Measurements from ENCODE around the gene MYO10.

The MYO10 gene

GRCh38 chr5:16803831-16804230, 132.3 kb downstream of the MYO10 start:
- no peaks in the 10 kb centered on the region for H3K36me3 ChIP-seq (ENCODE audit: insufficient read depth, low read length)
- H2AFZ ChIP-seq (ENCODE audit: low read depth, low read length), result no peak overlapping the region
- H3K9me3 ChIP-seq (ENCODE audit: low read length), result no peaks in the 10 kb centered on the region
- H3K4me1 ChIP-seq (ENCODE audit: insufficient read depth, low read length), result no peaks in the 10 kb centered on the region
- no peaks in the 10 kb centered on the region for H3K27me3 ChIP-seq (ENCODE audit: insufficient read depth, low read length)
- H3K4me3 ChIP-seq (ENCODE audit: low read length), result no peak overlapping the region

GRCh38 chr5:16800477-16800876, 135.6 kb downstream of the MYO10 start:
- H3K4me3 ChIP-seq (ENCODE audit: low read length), result no peak overlapping the region
- no peaks in the 10 kb centered on the region for H3K27me3 ChIP-seq (ENCODE audit: insufficient read depth, low read length)
- H3K9me3 ChIP-seq (ENCODE audit: low read length), result peaks cover 2% of the 10 kb centered on the region
- H3K4me1 ChIP-seq (ENCODE audit: insufficient read depth, low read length), result no peaks in the 10 kb centered on the region
- no peak overlapping the region for H2AFZ ChIP-seq (ENCODE audit: low read depth, low read length)
- no peaks in the 10 kb centered on the region for H3K36me3 ChIP-seq (ENCODE audit: insufficient read depth, low read length)

DNA sequence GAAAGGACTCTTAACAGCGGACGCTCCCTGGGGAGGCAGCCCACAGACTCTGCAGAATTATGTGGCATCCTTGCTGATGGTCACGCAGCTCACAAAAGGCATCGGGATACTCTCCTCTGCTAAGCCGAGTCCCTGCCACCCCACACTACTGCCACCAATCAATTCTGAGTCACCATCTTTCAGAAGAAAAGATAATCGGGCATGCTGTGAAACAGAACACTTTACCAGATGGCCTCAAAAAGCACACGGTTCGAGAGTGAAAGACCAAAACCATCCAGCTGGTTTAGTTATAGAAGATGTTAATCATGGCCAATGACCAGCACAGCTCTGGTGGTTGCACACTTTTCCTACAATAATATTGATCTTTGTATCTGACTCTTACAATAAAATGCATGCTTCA, 136.3 kb downstream of the MYO10 start:
- no peak overlapping the region for H2AFZ ChIP-seq (ENCODE audit: low read depth, low read length)
- H3K9me3 ChIP-seq (ENCODE audit: low read length), result peaks cover 2% of the 10 kb centered on the region
- no peaks in the 10 kb centered on the region for H3K4me1 ChIP-seq (ENCODE audit: insufficient read depth, low read length)
- no peaks in the 10 kb centered on the region for H3K36me3 ChIP-seq (ENCODE audit: insufficient read depth, low read length)
- no peaks in the 10 kb centered on the region for H3K27me3 ChIP-seq (ENCODE audit: insufficient read depth, low read length)
- no peak overlapping the region for H3K4me3 ChIP-seq (ENCODE audit: low read length)

- H3K9me3 ChIP-seq (ENCODE audit: low read length), result peaks cover 2% of the 10 kb centered on the region
- H3K27me3 ChIP-seq (ENCODE audit: insufficient read depth, low read length), result no peaks in the 10 kb centered on the region
- H3K4me1 ChIP-seq (ENCODE audit: insufficient read depth, low read length), result no peaks in the 10 kb centered on the region
- H2AFZ ChIP-seq (ENCODE audit: low read depth, low read length), result no peak overlapping the region
- no peak overlapping the region for H3K4me3 ChIP-seq (ENCODE audit: low read length)
- no peaks in the 10 kb centered on the region for H3K36me3 ChIP-seq (ENCODE audit: insufficient read depth, low read length)
Measured at GRCh38 chr5:16797951-16798350, 138.1 kb downstream of the MYO10 start.

DNA sequence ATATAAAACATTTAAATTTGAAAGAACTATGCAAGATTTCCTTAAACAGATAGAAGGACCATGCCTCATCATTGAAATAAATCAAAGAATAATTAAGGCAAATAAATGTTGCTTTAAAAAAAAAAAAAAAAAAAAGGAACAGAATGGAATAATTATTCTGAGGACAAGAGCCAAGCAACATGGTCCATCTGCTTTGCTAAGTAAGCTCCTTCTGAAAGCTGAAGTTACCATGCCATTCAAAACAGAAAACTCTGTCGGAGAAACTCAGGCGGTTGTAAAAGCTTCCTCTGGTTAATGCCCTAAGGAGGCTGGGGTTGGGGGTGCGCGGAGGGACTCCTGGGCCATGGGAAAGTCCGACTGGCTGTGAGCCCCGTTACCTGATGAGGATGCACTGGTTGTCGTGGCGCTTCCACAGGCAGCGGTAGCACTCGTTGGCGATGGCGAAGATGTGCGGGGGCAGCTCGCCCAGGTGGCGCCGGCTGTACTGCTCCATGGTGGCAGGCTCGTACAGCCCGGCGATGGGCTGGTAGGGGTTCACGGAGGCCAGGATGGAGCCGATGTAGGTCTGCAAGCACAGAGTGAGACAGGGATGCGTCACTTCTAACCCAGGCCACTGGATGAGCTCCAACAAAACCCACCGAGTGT, 141.7 kb downstream of the MYO10 start:
- H3K9me3 ChIP-seq (ENCODE audit: low read length), result peaks cover 2% of the 10 kb centered on the region

DNA sequence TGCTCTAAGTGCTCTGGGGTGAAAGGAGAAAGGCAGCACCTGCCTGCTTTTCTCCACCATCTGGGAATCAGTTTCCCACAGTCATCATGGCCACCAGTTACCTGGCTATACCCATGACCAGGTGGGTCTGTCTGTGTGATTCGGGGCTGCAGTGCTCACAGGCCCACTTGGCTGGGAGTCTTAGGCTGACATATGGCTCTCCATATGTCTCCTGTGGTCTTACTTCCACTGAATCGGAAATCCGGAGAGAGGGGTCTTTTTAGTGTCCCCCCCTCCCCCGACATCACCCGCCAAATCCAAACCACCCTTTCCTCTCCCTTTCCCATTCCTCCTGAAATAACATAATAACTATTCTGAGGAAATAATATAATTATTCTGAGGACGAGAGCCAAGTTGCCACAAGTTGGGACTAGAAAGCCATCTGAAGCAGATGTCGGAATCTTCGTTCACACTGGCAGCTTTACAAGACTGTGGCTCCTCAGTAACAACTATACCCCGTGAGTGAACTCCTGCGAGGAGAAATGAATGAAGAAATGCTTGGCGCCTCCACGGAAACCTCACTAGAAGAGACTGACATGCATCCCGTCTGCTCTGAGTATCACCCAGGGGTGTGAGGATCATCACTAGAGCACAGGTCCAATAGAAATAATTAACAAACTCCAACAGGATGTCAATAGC, 143.4 kb downstream of the MYO10 start:
- no peak overlapping the region for H2AFZ ChIP-seq (ENCODE audit: low read depth, low read length)
- peaks cover 8% of the 10 kb centered on the region for H3K4me1 ChIP-seq (ENCODE audit: insufficient read depth, low read length)
- no peaks in the 10 kb centered on the region for H3K9me3 ChIP-seq (ENCODE audit: low read length)
- H3K27me3 ChIP-seq (ENCODE audit: insufficient read depth, low read length), result no peaks in the 10 kb centered on the region
- no peak overlapping the region for H3K4me3 ChIP-seq (ENCODE audit: low read length)
- no peaks in the 10 kb centered on the region for H3K36me3 ChIP-seq (ENCODE audit: insufficient read depth, low read length)

More for the DNA sequence above, 141.7 kb downstream of the MYO10 start:
- Histone ChIP-seq H2AFZ (ENCODE audit: low read depth, low read length) (no peak overlapping the region), H3K4me1 (ENCODE audit: insufficient read depth, low read length) (peaks cover 8% of the 10 kb centered on the region), H3K4me3 (ENCODE audit: low read length) (no peak overlapping the region), H3K36me3 (ENCODE audit: insufficient read depth, low read length) (no peaks in the 10 kb centered on the region), H3K27me3 (ENCODE audit: insufficient read depth, low read length) (no peaks in the 10 kb centered on the region)

DNA sequence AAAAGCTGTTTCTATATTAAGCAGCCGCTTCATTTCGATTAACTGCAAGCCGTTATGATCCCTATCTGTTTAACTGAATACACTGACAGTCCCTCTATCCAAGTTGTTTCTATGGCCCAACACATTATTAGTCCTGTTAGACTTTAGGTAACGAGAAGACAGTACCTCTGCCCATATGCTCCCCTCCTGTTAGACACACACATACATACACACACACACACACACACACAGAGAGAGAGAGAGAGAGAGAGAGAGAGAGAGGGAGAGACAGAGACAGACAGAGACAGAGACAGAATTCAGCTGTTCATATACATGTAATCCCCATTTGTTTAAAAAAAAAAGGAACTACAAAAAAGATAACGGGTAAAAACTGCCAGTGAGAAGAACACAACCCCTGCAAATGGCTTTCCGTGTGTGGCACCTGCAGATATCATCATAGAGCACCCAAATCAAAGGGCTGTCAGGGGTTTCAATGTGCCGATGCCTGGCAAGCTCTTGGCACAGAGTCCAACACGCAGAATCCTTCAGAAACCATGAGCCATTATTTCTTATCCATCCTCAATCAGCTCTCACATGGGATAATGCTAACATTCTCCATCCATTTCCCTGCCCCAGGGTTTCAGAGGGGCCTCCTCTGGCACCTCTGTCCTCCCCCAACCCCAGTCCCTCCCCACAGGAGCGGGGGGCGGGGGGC, 144.0 kb downstream of the MYO10 start:
- Histone ChIP-seq H3K36me3 (ENCODE audit: insufficient read depth, low read length) (no peaks in the 10 kb centered on the region), H2AFZ (ENCODE audit: low read depth, low read length) (no peak overlapping the region), H3K9me3 (ENCODE audit: low read length) (no peaks in the 10 kb centered on the region)

DNA sequence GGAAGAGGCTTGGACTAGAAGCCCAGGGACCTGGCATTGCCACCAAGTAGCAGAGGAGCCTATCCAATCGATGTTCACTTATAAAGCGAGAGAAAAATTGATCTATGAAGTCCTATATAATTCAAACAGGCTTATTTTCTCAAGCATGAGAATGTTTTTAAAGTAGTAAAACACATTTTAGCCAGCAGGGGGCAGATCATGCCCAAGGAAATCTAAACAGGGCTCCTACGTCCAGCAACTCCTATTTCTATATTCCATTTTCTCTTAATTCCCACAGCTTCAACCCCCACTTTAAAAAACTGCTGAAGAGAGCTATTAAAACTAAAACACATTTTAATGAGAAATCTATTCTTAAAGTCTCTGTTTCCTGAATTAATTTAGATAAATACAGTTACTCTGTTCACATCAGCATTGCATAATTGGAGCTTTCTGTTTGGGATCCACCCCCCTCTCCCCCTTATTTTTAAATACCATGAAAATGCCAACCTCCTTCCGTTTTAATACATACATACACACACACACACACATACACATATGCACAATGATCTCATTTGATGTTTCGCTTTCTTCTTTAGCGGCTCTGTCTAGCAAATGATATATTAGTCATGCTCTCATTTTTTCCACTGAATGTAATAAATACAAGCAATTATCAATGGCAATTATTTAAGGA, 144.9 kb downstream of the MYO10 start:
- no peak overlapping the region for H3K4me3 ChIP-seq (ENCODE audit: low read length)
- H3K4me1 ChIP-seq (ENCODE audit: insufficient read depth, low read length), result peaks cover 8% of the 10 kb centered on the region
- no peaks in the 10 kb centered on the region for H3K9me3 ChIP-seq (ENCODE audit: low read length)
- H2AFZ ChIP-seq (ENCODE audit: low read depth, low read length), result no peak overlapping the region
- no peaks in the 10 kb centered on the region for H3K36me3 ChIP-seq (ENCODE audit: insufficient read depth, low read length)
- no peaks in the 10 kb centered on the region for H3K27me3 ChIP-seq (ENCODE audit: insufficient read depth, low read length)

More for the DNA sequence above, 144.0 kb downstream of the MYO10 start:
- Histone ChIP-seq H3K4me3 (ENCODE audit: low read length) (no peak overlapping the region), H3K4me1 (ENCODE audit: insufficient read depth, low read length) (peaks cover 8% of the 10 kb centered on the region), H3K27me3 (ENCODE audit: insufficient read depth, low read length) (no peaks in the 10 kb centered on the region)

GRCh38 chr5:16788957-16789356, 147.1 kb downstream of the MYO10 start:
- Histone ChIP-seq H3K9me3 (ENCODE audit: low read length) (no peaks in the 10 kb centered on the region), H3K4me1 (ENCODE audit: insufficient read depth, low read length) (peaks cover 8% of the 10 kb centered on the region), H3K36me3 (ENCODE audit: insufficient read depth, low read length) (no peaks in the 10 kb centered on the region), H3K4me3 (ENCODE audit: low read length) (no peak overlapping the region), H2AFZ (ENCODE audit: low read depth, low read length) (no peak overlapping the region), H3K27me3 (ENCODE audit: insufficient read depth, low read length) (no peaks in the 10 kb centered on the region)

GRCh38 chr5:16787278-16787677, 148.8 kb downstream of the MYO10 start:
- no peaks in the 10 kb centered on the region for H3K27me3 ChIP-seq (ENCODE audit: insufficient read depth, low read length)
- no peak overlapping the region for H3K4me3 ChIP-seq (ENCODE audit: low read length)
- peaks cover 5% of the 10 kb centered on the region for H3K36me3 ChIP-seq (ENCODE audit: insufficient read depth, low read length)
- H2AFZ ChIP-seq (ENCODE audit: low read depth, low read length), result no peak overlapping the region
- H3K4me1 ChIP-seq (ENCODE audit: insufficient read depth, low read length), result peaks cover 8% of the 10 kb centered on the region
- no peaks in the 10 kb centered on the region for H3K9me3 ChIP-seq (ENCODE audit: low read length)

GRCh38 chr5:16784843-16785791, 151.0 kb downstream of the MYO10 start:
- Histone ChIP-seq H3K27me3 (ENCODE audit: insufficient read depth, low read length) (no peaks in the 10 kb centered on the region), H3K4me1 (ENCODE audit: insufficient read depth, low read length) (no peaks in the 10 kb centered on the region)

DNA sequence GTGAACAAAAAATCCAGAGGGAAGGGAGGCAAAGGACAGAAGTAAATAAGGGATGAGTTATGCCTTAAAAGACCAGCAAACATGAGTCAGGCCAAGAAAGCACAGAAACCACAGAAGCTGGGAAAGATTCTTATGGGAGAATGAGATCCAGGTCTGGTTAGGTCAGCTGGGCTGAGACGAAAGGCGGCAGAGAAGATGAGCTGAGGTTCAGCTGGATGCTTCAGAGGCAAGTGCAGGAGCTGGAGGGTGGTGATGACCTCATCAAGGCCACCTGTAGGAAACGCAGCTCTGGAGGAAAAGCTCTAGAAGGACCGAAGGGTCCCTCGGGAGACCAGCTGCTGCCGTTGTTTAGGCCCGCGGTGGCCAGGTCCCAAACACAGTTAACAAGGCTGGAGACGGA, 152.0 kb downstream of the MYO10 start:
- Histone ChIP-seq H2AFZ (ENCODE audit: low read depth, low read length) (no peak overlapping the region), H3K4me3 (ENCODE audit: low read length) (no peak overlapping the region), H3K9me3 (ENCODE audit: low read length) (no peaks in the 10 kb centered on the region), H3K4me1 (ENCODE audit: insufficient read depth, low read length) (no peaks in the 10 kb centered on the region), H3K27me3 (ENCODE audit: insufficient read depth, low read length) (no peaks in the 10 kb centered on the region), H3K36me3 (ENCODE audit: insufficient read depth, low read length) (peaks cover 10% of the 10 kb centered on the region)

More at GRCh38 chr5:16784843-16785791, 151.0 kb downstream of the MYO10 start:
- Histone ChIP-seq H3K36me3 (ENCODE audit: insufficient read depth, low read length) (peaks cover 6% of the 10 kb centered on the region), H3K4me3 (ENCODE audit: low read length) (no peak overlapping the region), H2AFZ (ENCODE audit: low read depth, low read length) (no peak overlapping the region), H3K9me3 (ENCODE audit: low read length) (no peaks in the 10 kb centered on the region)

All from neuron (in vitro differentiated cells).